DOHH2 (cell line): ENCODE measurements around the gene SUFU.

Experiments
- CTCF ChIP-seq: fragments of 200-600 bp; sonication (generic); IDR thresholded peaks from one replicate; pipeline ENCODE4 v1.5.1; 2014; ENCODE audit warnings: antibody characterized with exemption, mild to moderate bottlenecking, low read depth, low read length; ENCODE audit not compliant: poor library complexity, severe bottlenecking
- EZH2phosphoT487 ChIP-seq: fragments of 200-600 bp; sonication (generic); IDR thresholded peaks from 2 replicates; pipeline ENCODE4 v1.6.1; 2017; ENCODE audit warnings: borderline replicate concordance, mild to moderate bottlenecking, antibody characterized with exemption, low read length, moderate library complexity, mixed read lengths

GRCh38 chr10:102497545-102497944, 6.2 kb upstream of the SUFU start:
- TF ChIP-seq CTCF (no peak), EZH2phosphoT487 (no peak)
